HFF-Myc (cell line): ENCODE data around the gene SYT7.

Experiments
- DNase-seq: peaks from one replicate; pipeline ENCODE4 v3.0.0-alpha.2; 2011; ENCODE audit warnings: low read depth; ENCODE audit errors: extremely low read depth
- H3K4me3 ChIP-seq: replicated peaks from 2 replicates; pipeline ENCODE4 v1.5.1; 2011; ENCODE audit warnings: low read depth, mild to moderate bottlenecking, control low read depth, low read length
- CTCF ChIP-seq: IDR thresholded peaks from 2 replicates; pipeline ENCODE4 v1.5.1; 2012; ENCODE audit warnings: mild to moderate bottlenecking, low read depth, low read length, control low read depth; ENCODE audit errors: missing control alignments

SYT7 gene

DNA sequence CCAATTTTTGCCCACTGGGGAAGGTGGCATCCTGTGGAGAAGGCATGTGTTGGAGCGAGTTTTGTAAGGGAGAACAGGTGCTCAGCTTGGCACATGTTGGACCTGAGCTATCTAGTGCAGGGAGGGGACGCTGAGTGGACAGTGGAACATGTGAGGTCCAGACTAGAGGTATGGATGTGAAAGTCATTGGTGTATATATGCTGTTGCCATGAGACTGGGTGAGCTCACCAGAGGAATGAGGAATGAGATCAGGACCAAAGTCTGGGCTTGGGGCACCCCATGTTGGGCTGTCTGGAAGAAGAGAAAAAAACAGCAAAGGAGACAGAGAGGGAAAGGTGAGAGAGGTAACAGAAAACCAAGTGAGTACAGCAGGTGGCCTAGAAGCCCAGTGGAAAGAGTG is 12.3 kb upstream of the SYT7 start:
- no peak for DNase-seq
- TF ChIP-seq CTCF = no peak
- H3K4me3 ChIP-seq = no peak overlapping the region

GRCh38 chr11:61592176-61592575 is 11.3 kb upstream of the SYT7 start:
- no peak for TF ChIP-seq CTCF
- H3K4me3 ChIP-seq = no peak overlapping the region
- no peak for DNase-seq

DNA sequence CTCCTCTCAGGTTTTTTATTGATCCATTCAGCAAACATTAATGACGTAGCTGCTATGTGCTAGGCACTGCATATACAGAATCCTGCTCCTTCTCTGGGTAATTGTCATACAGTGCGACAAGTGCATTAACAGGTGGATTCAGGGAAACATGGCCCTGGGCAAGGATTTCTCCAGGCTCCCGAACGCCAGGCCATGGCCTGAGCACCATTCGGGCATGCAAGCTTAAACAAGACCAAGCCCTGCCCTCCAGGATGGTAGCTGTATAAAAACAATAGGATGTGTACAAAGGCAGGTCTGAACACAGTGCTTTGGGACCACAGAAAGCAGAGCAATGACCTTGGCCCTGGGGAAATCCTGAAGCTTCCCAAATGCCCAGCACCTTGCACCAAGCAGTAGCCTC is 9.1 kb upstream of the SYT7 start:
- no peak for DNase-seq
- no peak overlapping the region for H3K4me3 ChIP-seq
- no peak for TF ChIP-seq CTCF

DNA sequence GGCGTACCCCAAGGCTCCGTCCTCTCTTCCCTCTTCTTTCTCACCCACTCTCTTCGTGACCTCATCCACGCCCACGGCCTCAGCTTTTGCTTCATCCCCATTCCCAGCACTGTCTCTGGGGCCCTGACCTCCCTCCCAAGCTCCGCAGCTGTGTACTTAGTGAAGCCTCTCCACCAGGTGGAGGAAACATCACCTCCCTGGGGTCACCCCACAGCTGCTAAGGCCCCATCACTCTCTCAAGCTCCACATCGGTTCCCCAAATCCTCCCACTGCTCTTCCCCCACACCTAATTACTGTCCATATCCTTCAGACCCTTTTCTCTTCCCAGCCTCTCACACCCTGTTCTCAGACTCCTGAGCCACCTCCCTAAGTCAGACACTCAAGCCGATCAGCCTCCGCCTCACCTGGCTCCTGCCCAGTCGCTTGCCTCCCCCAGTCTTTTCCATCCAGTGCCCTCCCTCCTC is 7.9 kb upstream of the SYT7 start:
- no peak for DNase-seq
- no peak for TF ChIP-seq CTCF
- no peak overlapping the region for H3K4me3 ChIP-seq

DNA sequence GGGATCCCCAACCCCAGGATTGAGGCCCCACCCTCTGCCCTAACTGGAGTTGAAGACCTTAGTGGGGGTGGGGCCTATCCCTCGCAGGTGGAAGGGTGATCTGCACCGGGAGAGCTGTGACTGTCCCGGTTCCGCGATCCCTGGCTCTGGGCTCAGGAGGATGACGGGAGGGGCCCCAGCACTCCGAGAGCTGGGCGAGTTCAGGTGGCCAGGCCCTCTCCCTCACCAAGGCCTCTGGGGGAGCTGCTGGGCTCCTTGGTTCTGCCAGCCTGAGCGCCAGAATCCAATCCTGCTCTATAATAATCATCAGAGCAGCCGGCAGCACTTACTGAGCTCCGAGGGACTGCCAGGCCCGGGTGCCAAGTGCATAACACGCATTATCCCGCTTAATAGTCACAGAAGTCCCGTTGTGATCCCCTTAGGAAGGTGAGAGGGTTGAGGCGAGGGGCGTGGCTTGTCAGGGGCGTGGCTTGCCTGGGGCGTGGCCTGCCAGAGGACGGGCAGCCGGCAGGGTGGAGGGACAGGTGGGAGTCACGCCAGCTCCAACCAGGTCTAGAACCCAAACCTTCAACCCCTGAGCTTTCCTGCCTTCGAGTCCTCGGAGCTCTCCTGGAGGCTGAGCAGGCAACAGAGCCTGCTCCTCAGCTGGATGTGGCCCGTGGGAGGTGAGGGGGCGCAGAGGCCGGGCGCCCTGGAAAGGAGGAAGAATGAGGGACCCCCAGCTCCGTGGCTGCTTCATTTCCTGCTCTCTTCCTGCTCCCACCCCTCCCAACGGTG is 7.3 kb upstream of the SYT7 start:
- H3K4me3 ChIP-seq = peak overlapping the region; percentile 35
- no peak for TF ChIP-seq CTCF
- no peak for DNase-seq

DNA sequence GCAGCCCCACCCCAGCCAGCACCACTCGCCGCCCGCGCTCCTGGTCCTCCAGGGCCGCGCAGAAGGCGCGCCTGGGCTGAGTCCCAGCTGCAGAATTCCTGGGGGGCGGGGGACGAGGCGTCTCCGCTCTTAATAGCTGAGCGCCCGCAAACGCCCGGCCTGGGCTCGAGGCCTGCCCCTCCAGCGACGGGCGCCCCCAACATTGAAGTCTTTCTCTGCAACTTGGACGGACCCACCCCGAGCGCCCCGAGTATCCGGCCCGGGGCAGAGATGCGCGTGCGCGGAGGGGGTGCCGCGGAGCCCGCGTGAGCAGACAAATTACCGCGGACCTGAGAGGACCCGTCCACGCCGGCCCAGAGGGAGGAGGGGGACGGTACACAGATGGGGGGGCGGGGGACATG is 6.7 kb upstream of the SYT7 start:
- no peak for TF ChIP-seq CTCF
- peak overlapping the region; percentile 35 for H3K4me3 ChIP-seq
- DNase-seq = no peak
